GM21367 (cell line): ENCODE measurements around the gene ZNF700.
A peak's percentile ranks its signal among the peaks of the same experiment; 100 is the strongest.
"Not testable (repeated sequence)": the region's sequence is repeated elsewhere in the genome, so short reads cannot be mapped to it uniquely, and the experiment has no call there.

Experiments used
- ATAC-seq: cut with Tn5 transposase; IDR thresholded peaks from one replicate; pipeline ENCODE4 v1.9.1; 2021; ENCODE audit not compliant: unreplicated experiment

ZNF700 gene

DNA sequence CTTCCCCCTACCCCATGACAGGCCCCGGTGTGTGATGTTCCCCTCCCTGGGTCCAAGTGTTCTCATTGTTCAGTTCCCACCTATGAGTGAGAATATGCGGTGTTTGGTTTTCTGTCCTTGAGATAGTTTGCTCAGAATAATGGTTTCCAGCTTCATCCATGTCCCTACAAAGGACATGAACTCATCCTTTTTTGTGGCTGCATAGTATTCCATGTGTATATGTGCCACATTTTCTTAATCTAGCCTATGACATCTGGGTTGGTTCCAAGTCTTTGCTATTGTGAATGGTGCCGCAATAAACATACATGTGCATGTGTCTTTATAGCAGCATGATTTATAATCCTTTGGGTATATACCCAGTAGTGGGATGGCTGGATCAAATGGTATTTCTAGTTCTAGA lies 13.5 kb downstream of the ZNF700 start:
- not testable (repeated sequence) for ATAC-seq

- not testable (repeated sequence) for ATAC-seq
Observed at GRCh38 chr19:11941361-11941887, 16.5 kb downstream of the ZNF700 start.

GRCh38 chr19:11942008-11942842 lies 17.3 kb downstream of the ZNF700 start:
- ATAC-seq = no peak

GRCh38 chr19:11942843-11943108 lies 17.9 kb downstream of the ZNF700 start:
- ATAC-seq = no peak

DNA sequence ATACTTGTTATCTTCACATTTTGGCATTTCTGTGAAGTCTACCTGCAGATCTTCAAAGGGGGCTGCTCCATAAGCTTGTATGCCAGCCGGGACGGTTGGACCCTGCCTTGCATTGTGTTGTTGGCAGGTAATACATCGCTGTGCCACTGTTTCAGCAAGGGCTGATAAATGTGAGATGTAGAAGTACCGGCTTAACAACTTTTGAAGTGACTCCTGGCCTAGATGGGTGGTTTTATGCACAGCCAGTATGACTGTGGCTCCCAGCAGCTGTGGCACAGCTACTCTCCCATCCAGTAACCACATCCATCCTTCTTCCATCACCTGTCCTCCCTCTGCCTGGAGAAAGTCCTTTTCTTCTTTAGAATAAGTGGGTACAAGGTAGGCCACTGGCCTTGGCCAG lies 19.7 kb downstream of the ZNF700 start:
- ATAC-seq = no peak

DNA sequence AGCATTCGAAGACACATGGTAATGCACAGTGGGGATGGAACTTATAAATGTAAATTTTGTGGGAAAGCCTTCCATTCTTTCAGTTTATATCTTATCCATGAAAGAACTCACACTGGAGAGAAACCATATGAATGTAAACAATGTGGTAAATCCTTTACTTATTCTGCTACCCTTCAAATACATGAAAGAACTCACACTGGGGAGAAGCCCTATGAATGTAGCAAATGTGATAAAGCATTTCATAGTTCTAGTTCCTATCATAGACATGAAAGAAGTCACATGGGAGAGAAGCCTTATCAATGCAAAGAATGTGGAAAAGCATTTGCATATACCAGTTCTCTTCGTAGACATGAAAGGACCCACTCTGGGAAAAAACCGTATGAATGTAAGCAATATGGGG lies 23.7 kb downstream of the ZNF700 start:
- no peak for ATAC-seq

- ATAC-seq = no peak
Observed at GRCh38 chr19:11949201-11949600, 24.3 kb downstream of the ZNF700 start.

DNA sequence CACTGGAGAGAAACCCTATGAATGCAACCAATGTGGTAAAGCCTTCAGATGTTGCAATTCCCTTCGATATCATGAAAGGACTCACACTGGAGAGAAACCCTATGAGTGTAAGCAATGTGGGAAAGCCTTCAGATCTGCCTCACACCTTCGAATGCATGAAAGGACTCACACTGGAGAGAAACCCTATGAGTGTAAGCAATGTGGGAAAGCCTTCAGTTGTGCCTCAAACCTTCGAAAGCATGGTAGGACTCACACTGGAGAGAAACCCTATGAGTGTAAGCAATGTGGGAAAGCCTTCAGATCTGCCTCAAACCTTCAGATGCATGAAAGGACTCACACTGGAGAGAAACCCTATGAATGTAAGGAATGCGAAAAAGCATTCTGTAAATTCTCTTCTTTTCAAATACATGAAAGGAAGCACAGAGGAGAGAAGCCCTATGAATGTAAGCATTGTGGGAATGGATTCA lies 24.7 kb downstream of the ZNF700 start:
- not testable (repeated sequence) for ATAC-seq

DNA sequence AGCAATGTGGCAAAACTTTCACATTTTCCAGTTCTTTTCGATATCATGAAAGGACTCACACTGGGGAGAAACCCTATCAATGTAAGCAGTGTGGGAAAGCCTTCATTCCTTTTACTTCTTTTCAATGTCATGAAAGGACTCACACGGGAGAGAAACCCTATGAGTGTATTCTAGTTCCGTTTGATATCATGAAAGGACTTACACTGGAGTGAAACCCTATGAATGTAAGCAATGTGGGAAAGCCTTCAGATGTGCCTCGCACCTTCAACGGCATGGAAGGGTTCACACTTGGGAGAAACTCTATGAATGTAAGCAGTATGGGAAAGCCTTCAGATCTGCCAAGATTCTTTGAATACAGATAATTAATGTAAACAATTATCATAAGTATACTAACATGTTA lies 25.4 kb downstream of the ZNF700 start:
- ATAC-seq = no peak

DNA sequence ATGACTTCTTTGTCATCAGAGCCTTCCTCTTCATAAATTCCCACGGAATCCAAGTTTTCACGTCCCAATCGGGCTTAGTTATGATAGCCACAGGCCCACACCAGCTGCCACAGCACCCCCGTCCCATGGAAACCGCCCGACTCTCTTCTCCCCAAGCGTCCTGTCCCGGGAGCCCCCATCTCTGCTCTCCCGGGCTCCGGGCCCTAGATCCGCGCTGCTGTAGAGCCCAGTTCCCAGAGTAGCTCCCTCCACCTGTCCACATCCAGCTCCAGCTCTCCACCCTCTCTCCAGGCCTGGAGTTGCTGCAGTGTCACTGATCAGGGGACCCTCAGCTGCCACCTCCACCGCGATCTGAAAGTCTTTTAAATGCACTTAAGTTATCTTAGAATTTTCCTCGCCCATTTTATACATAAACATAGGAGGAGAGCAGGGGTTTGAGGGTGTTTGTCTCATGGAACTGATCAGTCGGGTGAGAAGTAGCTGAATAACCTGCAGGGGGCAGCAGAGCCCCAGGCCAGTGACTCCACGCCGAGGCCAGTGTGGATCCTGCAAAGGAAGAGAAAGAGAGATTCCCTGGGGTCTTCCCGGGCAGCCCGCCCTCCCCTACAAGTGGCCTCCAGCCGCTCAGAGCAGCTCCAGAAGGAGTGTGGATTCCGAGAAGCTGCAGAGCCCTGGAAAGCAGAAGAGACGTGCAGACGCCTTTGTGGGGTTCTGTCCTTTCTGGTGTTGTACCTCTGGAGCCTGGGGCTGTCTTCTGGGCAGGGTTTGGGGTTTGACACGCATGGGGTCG lies 38.9 kb downstream of the ZNF700 start:
- ATAC-seq = no peak

DNA sequence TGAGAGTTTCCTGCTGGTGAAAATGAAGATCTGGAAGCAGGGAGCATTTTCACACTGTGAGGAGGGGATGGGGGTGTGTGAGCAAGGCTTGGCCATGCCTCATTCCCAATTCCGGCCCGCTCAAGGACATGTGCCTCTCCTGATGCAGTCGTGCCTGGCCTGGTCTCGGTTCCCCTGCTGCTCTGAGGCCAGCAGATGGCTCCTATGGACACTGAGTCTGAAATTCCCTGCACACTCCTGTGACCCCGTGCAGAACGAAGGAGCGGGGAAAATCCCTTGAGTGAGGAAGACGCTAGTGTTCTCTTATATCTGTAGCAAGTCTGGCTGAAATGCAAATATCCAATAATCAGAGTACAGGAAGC lies 39.6 kb downstream of the ZNF700 start:
- peak; percentile 29 for ATAC-seq

DNA sequence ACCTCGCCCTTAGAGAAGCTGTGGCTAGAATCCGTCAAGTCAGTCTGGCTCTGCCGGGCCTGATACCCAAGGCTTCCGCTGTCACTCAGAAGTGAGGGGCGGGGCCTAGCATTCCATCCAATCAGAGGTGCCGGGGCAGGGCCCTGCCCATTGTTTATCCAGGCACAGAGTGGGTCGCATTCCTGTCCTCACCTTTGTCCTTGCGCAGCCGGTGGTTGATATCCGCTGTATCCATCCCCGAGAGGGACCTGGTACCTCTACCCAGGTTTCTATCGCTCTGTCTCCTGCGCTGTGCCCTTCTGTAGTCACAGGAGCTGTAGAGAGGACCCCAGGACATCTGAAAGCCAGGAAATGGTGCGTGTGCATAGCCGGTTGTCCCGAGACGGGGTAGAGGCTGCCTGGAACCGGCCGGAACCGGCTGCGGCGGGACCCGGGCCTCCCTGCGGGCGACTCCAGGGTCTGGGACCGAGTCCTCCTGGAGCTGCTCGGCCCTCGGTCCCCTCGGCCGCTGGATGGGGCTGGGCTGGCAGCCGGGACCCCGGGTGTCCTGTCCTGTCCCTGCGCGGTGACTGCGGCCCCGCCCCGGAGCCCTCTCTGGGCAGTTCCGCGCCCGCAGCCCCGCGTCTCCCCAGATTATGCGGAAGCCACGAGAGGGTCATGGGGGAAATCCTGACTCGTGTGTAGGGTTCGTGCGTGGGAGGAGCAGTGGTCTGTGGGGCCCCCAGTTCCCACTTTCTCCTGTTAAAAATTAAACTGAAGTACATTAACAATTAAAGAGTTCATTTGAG lies 40.1 kb downstream of the ZNF700 start, which contains the start of gene ZNF763:
TSS of gene ZNF763 (plus strand) at position 183 of the 788 bp plus-strand sequence. CDS start at position 352, 169 bp downstream.
- peak; percentile 73 for ATAC-seq

DNA sequence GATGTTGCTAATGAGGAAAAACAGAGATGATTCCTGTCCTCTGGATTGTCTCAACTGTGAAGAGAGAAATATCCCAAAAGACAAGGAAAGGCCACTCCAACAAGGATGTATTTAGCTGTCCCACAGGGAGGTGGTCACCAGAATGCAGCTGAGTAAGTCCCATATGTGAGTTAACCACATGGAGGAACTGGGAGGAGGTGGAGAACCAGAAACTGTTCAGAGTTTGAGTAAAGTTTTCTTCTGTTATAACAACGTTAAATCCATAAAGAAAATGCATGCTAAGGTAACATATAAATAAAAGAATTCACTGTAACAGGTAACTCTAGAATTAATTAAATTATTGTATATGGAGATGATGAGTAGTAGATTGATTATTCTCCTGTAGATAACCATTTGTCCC lies 45.3 kb downstream of the ZNF700 start:
- no peak for ATAC-seq

DNA sequence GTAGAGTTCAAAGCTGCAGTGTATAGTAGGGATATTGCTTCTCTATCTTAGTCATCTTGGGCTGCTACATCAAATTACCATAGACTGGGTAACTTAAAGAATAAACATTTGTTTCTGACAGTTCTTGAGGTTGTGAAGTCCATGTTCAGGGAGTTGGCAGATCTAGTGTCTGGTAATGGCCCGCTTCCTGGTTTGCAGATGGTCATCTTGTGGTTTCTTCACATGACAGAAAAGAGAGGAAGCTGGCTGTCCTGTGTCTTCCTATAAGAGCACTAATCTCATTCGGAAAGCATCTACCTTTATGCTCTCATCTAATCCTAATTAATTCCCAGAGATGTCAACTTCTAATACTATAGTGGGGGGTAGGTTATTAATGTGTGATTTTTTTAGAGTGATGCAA lies 46.1 kb downstream of the ZNF700 start:
- ATAC-seq = no peak

GRCh38 chr19:11973019-11973810 lies 48.3 kb downstream of the ZNF700 start:
- no peak for ATAC-seq

DNA sequence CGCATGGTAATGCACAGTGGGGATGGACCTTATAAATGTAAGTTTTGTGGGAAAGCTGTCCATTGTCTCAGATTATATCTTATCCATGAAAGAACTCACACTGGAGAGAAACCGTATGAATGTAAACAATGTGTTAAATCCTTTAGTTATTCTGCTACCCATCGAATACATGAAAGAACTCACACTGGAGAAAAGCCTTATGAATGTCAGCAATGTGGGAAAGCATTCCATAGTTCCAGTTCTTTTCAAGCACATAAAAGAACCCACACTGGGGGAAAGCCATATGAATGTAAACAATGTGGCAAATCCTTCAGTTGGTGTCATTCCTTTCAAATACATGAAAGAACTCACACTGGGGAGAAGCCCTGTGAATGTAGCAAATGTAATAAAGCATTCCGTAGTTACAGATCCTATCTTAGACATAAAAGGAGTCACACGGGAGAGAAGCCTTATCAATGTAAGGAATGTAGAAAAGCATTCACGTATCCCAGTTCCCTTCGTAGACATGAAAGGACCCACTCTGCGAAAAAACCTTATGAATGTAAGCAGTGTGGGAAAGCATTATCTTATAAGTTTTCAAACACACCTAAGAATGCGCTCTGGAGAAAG lies 53.7 kb downstream of the ZNF700 start:
- no peak for ATAC-seq

GRCh38 chr19:11979527-11979926 lies 54.6 kb downstream of the ZNF700 start:
- no peak for ATAC-seq

DNA sequence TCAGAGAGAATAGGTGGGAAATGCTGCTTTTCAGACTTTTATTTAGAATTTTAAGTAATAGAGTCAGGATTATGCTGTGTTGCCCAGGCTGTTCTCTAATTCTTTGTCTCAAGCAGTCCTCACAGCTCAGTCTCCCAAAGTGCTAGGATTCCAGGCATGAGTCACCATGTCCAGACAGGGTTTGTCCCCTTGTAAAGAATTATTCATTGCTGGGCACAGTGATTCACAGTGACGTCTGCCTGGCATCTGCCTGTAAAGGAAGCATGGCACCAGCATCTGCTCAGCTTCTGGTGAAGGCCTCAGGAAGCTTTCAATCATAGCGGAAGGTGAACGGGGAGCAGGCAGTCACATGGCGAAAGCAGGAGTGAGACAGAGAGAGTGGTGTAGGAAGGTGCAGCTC lies 57.6 kb downstream of the ZNF700 start:
- no peak for ATAC-seq

GRCh38 chr19:11984986-11985385 lies 60.1 kb downstream of the ZNF700 start:
- ATAC-seq = no peak

DNA sequence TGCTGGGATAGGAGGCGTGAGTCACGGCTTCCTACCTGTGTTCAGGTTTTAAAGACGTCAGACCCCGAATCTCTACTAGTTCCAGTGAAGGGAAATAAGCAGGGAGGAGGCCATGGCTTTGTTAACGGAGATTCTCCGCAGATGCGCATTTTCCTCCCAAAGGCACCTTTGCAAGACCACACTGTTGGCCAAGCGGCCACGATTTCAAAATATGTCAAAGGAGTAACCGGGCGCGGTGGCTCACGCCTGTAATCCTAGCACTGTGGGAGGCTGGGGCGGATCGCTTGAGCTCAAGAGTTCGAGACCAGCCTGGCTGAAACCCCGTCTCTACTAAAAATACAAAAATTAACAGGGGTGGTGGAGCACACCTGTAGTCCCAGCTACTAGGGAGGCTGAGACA lies 61.8 kb downstream of the ZNF700 start:
- ATAC-seq = no peak
